ENCODE measurements around the gene CMTM6. TPM values are rescaled to one million over a fixed set of nuclear protein-coding genes. Genes with fewer than 3 reads are reported as not detected.
A peak's percentile ranks its signal among the peaks of the same experiment; 100 is the strongest.
"Not testable (repeated sequence)": the region's sequence is repeated elsewhere in the genome, so short reads cannot be mapped to it uniquely, and the experiment has no call there.

The CMTM6 gene
- polyA plus RNA-seq, 6 donors from 2014 or later = 89.7 to 156 (median 106) TPM

- Mint-ChIP-seq H3K4me3 (peak overlapping the region in 1 of 8 donors; percentile 35), H3K27ac (peak overlapping the region in 4 of 6 donors; percentile 53 to 93 (median 70)), H3K4me1 (peaks cover 61 to 78% (median 75%) of the 10 kb centered on the region in 3 donors), H3K9me3 (no peaks in the 10 kb centered on the region), H3K27me3 (no peaks in the 10 kb centered on the region), H3K36me3 (peaks cover 5 to 29% of the 10 kb centered on the region in 2 donors)
- no peak for ATAC-seq (ENCODE audit: low read depth in 2 of 2)
- no peak for DNase-seq
Observed at GRCh38 chr3:32443478-32443877, 59.2 kb downstream of the CMTM6 start.

GRCh38 chr3:32442766-32443165 is 59.9 kb downstream of the CMTM6 start:
- no peak for DNase-seq
- H3K4me1 Mint-ChIP-seq = peaks cover 62 to 80% (median 78%) of the 10 kb centered on the region in 3 donors
- no peaks in the 10 kb centered on the region for H3K9me3 Mint-ChIP-seq
- ATAC-seq (ENCODE audit: low read depth in 2 of 2) = no peak
- H3K27me3 Mint-ChIP-seq = no peaks in the 10 kb centered on the region
- H3K27ac Mint-ChIP-seq = peak overlapping the region in 4 of 6 donors; percentile 12 to 94 (median 86)
- no peak overlapping the region for H3K4me3 Mint-ChIP-seq
- H3K36me3 Mint-ChIP-seq = peaks cover 0 to 22% of the 10 kb centered on the region in 2 donors

GRCh38 chr3:32440611-32441350 is 61.9 kb downstream of the CMTM6 start:
- H3K9me3 Mint-ChIP-seq = no peaks in the 10 kb centered on the region
- no peak for ATAC-seq (ENCODE audit: low read depth in 2 of 2)
- peak overlapping the region; percentile 73 to 99 (median 94) for H3K27ac Mint-ChIP-seq
- peak overlapping the region in 7 of 8 donors; percentile 20 to 73 (median 55) for H3K4me3 Mint-ChIP-seq
- peaks cover 0 to 8% of the 10 kb centered on the region in 2 donors for H3K36me3 Mint-ChIP-seq
- H3K27me3 Mint-ChIP-seq = no peaks in the 10 kb centered on the region
- peaks cover 60 to 80% (median 78%) of the 10 kb centered on the region in 3 donors for H3K4me1 Mint-ChIP-seq
- no peak for DNase-seq

- Mint-ChIP-seq H3K4me3 (peak overlapping the region; percentile 15 to 89 (median 84)), H3K27ac (peak overlapping the region; percentile 93 to 99 (median 96)), H3K4me1 (peaks cover 60 to 80% (median 80%) of the 10 kb centered on the region in 3 donors)
- H3K36me3 Mint-ChIP-seq, H3K27me3 Mint-ChIP-seq, H3K9me3 Mint-ChIP-seq, DNase-seq: not testable (repeated sequence)
- ATAC-seq (ENCODE audit: low read depth in 2 of 2) = peak; percentile 5 to 8
Observed at GRCh38 chr3:32439421-32439820, 63.2 kb downstream of the CMTM6 start.

- peak; percentile 89 to 91 for ATAC-seq (ENCODE audit: low read depth in 2 of 2)
- peaks cover 60 to 83% (median 74%) of the 10 kb centered on the region in 3 donors for H3K4me1 Mint-ChIP-seq
- peak overlapping the region; percentile 15 to 89 (median 84) for H3K4me3 Mint-ChIP-seq
Observed at GRCh38 chr3:32438596-32439344, 63.9 kb downstream of the CMTM6 start.

GRCh38 chr3:32437896-32438295 is 64.8 kb downstream of the CMTM6 start:
- Mint-ChIP-seq H3K9me3 (no peaks in the 10 kb centered on the region), H3K27ac (peak overlapping the region; percentile 79 to 99 (median 96)), H3K4me3 (peak overlapping the region in 3 of 8 donors; percentile 70 to 89 (median 85)), H3K27me3 (no peaks in the 10 kb centered on the region), H3K4me1 (peaks cover 62 to 83% (median 77%) of the 10 kb centered on the region in 3 donors), H3K36me3 (peaks cover 0 to 8% of the 10 kb centered on the region in 2 donors)
- DNase-seq (no peak), ATAC-seq (ENCODE audit: low read depth in 2 of 2) (no peak)

More at GRCh38 chr3:32438596-32439344, 63.9 kb downstream of the CMTM6 start:
- Mint-ChIP-seq H3K36me3 (peaks cover 0 to 8% of the 10 kb centered on the region in 2 donors), H3K27ac (peak overlapping the region; percentile 93 to 99 (median 96)), H3K9me3 (no peaks in the 10 kb centered on the region), H3K27me3 (no peaks in the 10 kb centered on the region)
- peak; percentile 71 for DNase-seq

GRCh38 chr3:32436816-32437189 is 65.8 kb downstream of the CMTM6 start:
- Mint-ChIP-seq H3K9me3 (no peaks in the 10 kb centered on the region), H3K4me1 (peaks cover 61 to 81% (median 78%) of the 10 kb centered on the region in 3 donors), H3K27ac (peak overlapping the region; percentile 49 to 95 (median 91)), H3K36me3 (no peaks in the 10 kb centered on the region), H3K27me3 (no peaks in the 10 kb centered on the region), H3K4me3 (peak overlapping the region in 5 of 8 donors; percentile 19 to 76 (median 51))
- no peak for DNase-seq
- peak in 1 of 2 donors; percentile 19 for ATAC-seq (ENCODE audit: low read depth in 2 of 2)

- H3K4me1 Mint-ChIP-seq = peaks cover 56 to 80% (median 77%) of the 10 kb centered on the region in 3 donors
- ATAC-seq (ENCODE audit: low read depth in 2 of 2) = no peak
- DNase-seq = no peak
- no peaks in the 10 kb centered on the region for H3K36me3 Mint-ChIP-seq
- H3K27me3 Mint-ChIP-seq = no peaks in the 10 kb centered on the region
- no peaks in the 10 kb centered on the region for H3K9me3 Mint-ChIP-seq
- H3K4me3 Mint-ChIP-seq = peak overlapping the region in 5 of 8 donors; percentile 42 to 72 (median 51)
- H3K27ac Mint-ChIP-seq = peak overlapping the region; percentile 78 to 95 (median 90)
Observed at GRCh38 chr3:32435911-32436815, 66.5 kb downstream of the CMTM6 start.

- ATAC-seq (ENCODE audit: low read depth in 2 of 2) (no peak), DNase-seq (no peak)
- H3K27me3 Mint-ChIP-seq = no peaks in the 10 kb centered on the region
- H3K4me1 Mint-ChIP-seq = peaks cover 56 to 79% (median 72%) of the 10 kb centered on the region in 3 donors
- H3K9me3 Mint-ChIP-seq = no peaks in the 10 kb centered on the region
- H3K27ac Mint-ChIP-seq = peak overlapping the region in 1 of 6 donors; percentile 91
- no peak overlapping the region for H3K4me3 Mint-ChIP-seq
- H3K36me3 Mint-ChIP-seq = no peaks in the 10 kb centered on the region
Observed at GRCh38 chr3:32434206-32434605, 68.4 kb downstream of the CMTM6 start.

- peak overlapping the region; percentile 59 to 97 (median 93) for H3K27ac Mint-ChIP-seq
- ATAC-seq (ENCODE audit: low read depth in 2 of 2) (peak in 1 of 2 donors; percentile 48), DNase-seq (peak; percentile 34)
- H3K36me3 Mint-ChIP-seq = no peaks in the 10 kb centered on the region
- no peaks in the 10 kb centered on the region for H3K9me3 Mint-ChIP-seq
- peaks cover 57 to 79% (median 72%) of the 10 kb centered on the region in 3 donors for H3K4me1 Mint-ChIP-seq
- H3K27me3 Mint-ChIP-seq = no peaks in the 10 kb centered on the region
- peak overlapping the region; percentile 1 to 78 (median 66) for H3K4me3 Mint-ChIP-seq
Observed at GRCh38 chr3:32432711-32433530, 69.7 kb downstream of the CMTM6 start.

GRCh38 chr3:32432045-32432710 is 70.5 kb downstream of the CMTM6 start:
- ATAC-seq (ENCODE audit: low read depth in 2 of 2) (no peak), DNase-seq (no peak)
- Mint-ChIP-seq H3K9me3 (no peaks in the 10 kb centered on the region), H3K27ac (peak overlapping the region in 5 of 6 donors; percentile 89 to 95 (median 93)), H3K4me3 (peak overlapping the region in 3 of 8 donors; percentile 69 to 78 (median 75)), H3K4me1 (peaks cover 63 to 79% (median 74%) of the 10 kb centered on the region in 3 donors), H3K27me3 (no peaks in the 10 kb centered on the region), H3K36me3 (no peaks in the 10 kb centered on the region)
